ENCODE measurements around the gene DYRK3. TPM values are rescaled to one million over a fixed set of nuclear protein-coding genes. Genes with fewer than 3 reads are reported as not detected.

Gene DYRK3
- total and polyA plus RNA-seq, 2 of the 8 experiments (the other 6 are each of a cell fraction or from before 2014, with no cell fraction given) = 2.1 to 8.5 TPM

- TF ChIP-seq SIN3A (conservative IDR thresholded peaks at IDR 0.05 in 1 of 2, IDR thresholded peaks at IDR 0.05 in 1 of 2; ENCODE audit: low read depth in 1 of 2, low read length in 2 of 2) (no peak), TCF12 (IDR thresholded peaks at IDR 0.05; ENCODE audit: low read depth, low read length) (no peak), CTBP2 (IDR thresholded peaks at IDR 0.05; ENCODE audit: borderline replicate concordance, insufficient read depth, insufficient read length, low read length) (no peak), POLR2A (IDR thresholded peaks at IDR 0.05; ENCODE audit: control extremely low read depth in 1 of 2, low read depth in 2 of 2, low read length in 2 of 2) (no peak), CHD7 (IDR thresholded peaks at IDR 0.05; ENCODE audit: insufficient replicate concordance, low read length) (no peak)
Observed at GRCh38 chr1:206646504-206646903, 11.2 kb downstream of the DYRK3 start (continued).

Measured in H1 (cell line).